Raji (cell line): ENCODE measurements around the gene SERTAD4.

Source experiments
- POLR2A ChIP-seq: IDR thresholded peaks from 2 replicates; pipeline ENCODE4 v1.6.1; 2011; ENCODE audit warnings: low read depth, low read length, control low read depth; ENCODE audit not compliant: insufficient read depth

Gene SERTAD4

GRCh38 chr1:210232511-210233215 is at the start of gene SERTAD4:
Gene SERTAD4, plus strand, starts transcription at chr1:210232796. Its CDS starts 5,165 bp downstream, at chr1:210237961.
- TF ChIP-seq POLR2A = no peak

- no peak for TF ChIP-seq POLR2A
These were observed 47.5 kb upstream of the SERTAD4 start for GRCh38 chr1:210185063-210185462.

GRCh38 chr1:210189426-210189825 is 43.2 kb upstream of the SERTAD4 start:
- TF ChIP-seq POLR2A = no peak

- TF ChIP-seq POLR2A = no peak
These were observed 36.9 kb upstream of the SERTAD4 start for GRCh38 chr1:210195635-210196160.

GRCh38 chr1:210198840-210199239 is 33.8 kb upstream of the SERTAD4 start:
- no peak for TF ChIP-seq POLR2A

- TF ChIP-seq POLR2A = no peak
These were observed 32.4 kb upstream of the SERTAD4 start for GRCh38 chr1:210200124-210200736.

GRCh38 chr1:210201681-210202080 is 30.9 kb upstream of the SERTAD4 start:
- TF ChIP-seq POLR2A = no peak

- TF ChIP-seq POLR2A = no peak
These were observed 24.8 kb upstream of the SERTAD4 start for GRCh38 chr1:210207597-210208450.

- no peak for TF ChIP-seq POLR2A
These were observed 19.3 kb upstream of the SERTAD4 start for GRCh38 chr1:210213335-210213734.

- no peak for TF ChIP-seq POLR2A
These were observed 17.8 kb upstream of the SERTAD4 start for GRCh38 chr1:210214573-210215409.

- no peak for TF ChIP-seq POLR2A
These were observed 15.1 kb upstream of the SERTAD4 start for GRCh38 chr1:210217482-210217881.

- TF ChIP-seq POLR2A = no peak
These were observed 14.5 kb upstream of the SERTAD4 start for GRCh38 chr1:210218047-210218446.

GRCh38 chr1:210222340-210223006 is 10.1 kb upstream of the SERTAD4 start:
- no peak for TF ChIP-seq POLR2A
